OCI-LY3 (cell line): ENCODE results near the gene NR6A1.

Experiments used
- H2AFZ ChIP-seq: fragments of 200-600, 300-600 bp; shearing (Covaris generic); 2 replicates; pipeline ENCODE4 v1.6.0; 2014; ENCODE audit warnings: antibody characterized with exemption, low read depth, low read length
- H3K27ac ChIP-seq: fragments of 200-600, 300-600 bp; sonication (generic); 2 replicates; pipeline ENCODE4 v1.5.1; 2014; ENCODE audit warnings: mild to moderate bottlenecking, low read length, moderate library complexity, mixed read lengths
- H3K27me3 ChIP-seq: fragments of 200-600, 300-600 bp; sonication (generic); 2 replicates; pipeline ENCODE4 v1.6.1; 2014; ENCODE audit warnings: low read depth, low read length, mixed read lengths
- H3K36me3 ChIP-seq: fragments of 200-600, 300-600 bp; sonication (generic); replicated peaks from 2 replicates; pipeline ENCODE3; 2014; ENCODE audit warnings: low read depth, low read length, mixed read lengths
- H3K4me1 ChIP-seq: fragments of 300-600, 200-600 bp; sonication (generic); 2 replicates; pipeline ENCODE4 v1.6.1; 2014; ENCODE audit warnings: low read length, mixed read lengths
- H3K4me2 ChIP-seq: fragments of 200-600, 300-600 bp; sonication (generic); 2 replicates; pipeline ENCODE4 v1.6.1; 2014; ENCODE audit warnings: low read length, mixed read lengths
- H3K4me3 ChIP-seq: fragments of 300-600, 200-600 bp; sonication (generic); 2 replicates; pipeline ENCODE4 v1.5.1; 2014; ENCODE audit warnings: antibody characterized with exemption, mild to moderate bottlenecking, low read length, moderate library complexity
- H3K79me2 ChIP-seq: fragments of 300-600, 200-600 bp; shearing (Covaris generic); 2 replicates; pipeline ENCODE4 v1.6.1; 2014; ENCODE audit warnings: mild to moderate bottlenecking, low read length, mixed read lengths
- H3K9ac ChIP-seq: fragments of 300-600, 200-600 bp; shearing (Covaris generic); 2 replicates; pipeline ENCODE4 v1.6.0; 2014; ENCODE audit warnings: mild to moderate bottlenecking, low read length, moderate library complexity
- H3K9me3 ChIP-seq: fragments of 200-600, 300-600 bp; shearing (Covaris generic); 2 replicates; pipeline ENCODE4 v1.6.1; 2014; ENCODE audit warnings: low read length, mixed read lengths; ENCODE audit not compliant: insufficient read depth
- H4K20me1 ChIP-seq: fragments of 200-600, 300-600 bp; sonication (generic); 2 replicates; pipeline ENCODE4 v1.6.1; 2016; ENCODE audit warnings: low read length, mixed read lengths; ENCODE audit not compliant: insufficient read depth
- EZH2phosphoT487 ChIP-seq: fragments of 200-600 bp; shearing (Covaris generic); IDR thresholded peaks from 2 replicates; pipeline ENCODE4 v1.6.1; 2018; ENCODE audit warnings: antibody characterized with exemption, mixed run types, low read depth
- TF ChIP-seq, protein P1 (sequence below): fragments of 200-600, 300-600 bp; sonication (generic); IDR thresholded peaks from 2 replicates; pipeline ENCODE4 v1.5.1; 2014; ENCODE audit warnings: antibody characterized with exemption, low read length, low read depth

NR6A1 gene

DNA sequence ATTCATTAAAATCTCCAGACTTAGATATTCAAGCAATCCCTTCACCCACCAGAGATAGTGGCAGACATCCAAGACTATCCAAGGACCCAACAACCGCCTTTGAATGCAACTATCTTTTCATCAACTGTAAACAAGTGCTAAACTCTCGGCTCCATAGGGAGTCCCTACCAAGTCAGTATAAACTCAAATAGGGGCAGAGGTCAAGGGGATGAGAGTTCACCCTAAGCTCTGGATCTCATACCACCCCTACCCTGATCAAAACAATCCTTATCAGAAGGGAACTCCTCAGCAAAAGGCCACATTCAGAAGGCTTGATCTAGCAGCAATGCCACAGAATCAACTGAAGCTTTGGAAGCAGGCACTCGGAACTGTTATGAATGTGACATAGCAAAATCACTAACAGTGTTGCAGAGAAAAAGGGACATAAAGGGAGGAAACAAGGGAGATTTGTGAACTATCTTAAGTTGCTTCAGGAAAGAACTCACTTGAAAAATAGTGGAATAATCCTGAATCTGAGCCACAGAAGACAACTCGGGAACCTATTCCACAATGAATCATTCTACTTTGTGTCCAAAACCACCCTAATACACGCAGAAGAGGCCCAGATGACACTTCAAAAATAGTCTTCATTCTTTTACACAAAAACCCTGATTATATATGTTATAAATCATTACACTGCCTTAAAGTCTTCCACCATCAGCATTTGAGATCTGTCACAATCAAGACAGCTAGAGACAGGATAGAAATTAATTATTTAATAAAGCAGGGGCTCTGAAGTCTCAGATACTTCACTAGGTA lies 49.8 kb downstream of the NR6A1 start:
- Histone ChIP-seq H3K4me3 (no peak overlapping the region), H3K9me3 (no peaks in the 10 kb centered on the region), H2AFZ (no peak overlapping the region), H3K4me1 (no peaks in the 10 kb centered on the region), H4K20me1 (peaks cover 19% of the 10 kb centered on the region), H3K4me2 (no peak overlapping the region), H3K36me3 (peaks cover 4% of the 10 kb centered on the region), H3K9ac (no peak overlapping the region), H3K27me3 (no peaks in the 10 kb centered on the region), H3K79me2 (no peaks in the 10 kb centered on the region), H3K27ac (no peak overlapping the region)
- no peak for TF ChIP-seq EZH2phosphoT487

DNA sequence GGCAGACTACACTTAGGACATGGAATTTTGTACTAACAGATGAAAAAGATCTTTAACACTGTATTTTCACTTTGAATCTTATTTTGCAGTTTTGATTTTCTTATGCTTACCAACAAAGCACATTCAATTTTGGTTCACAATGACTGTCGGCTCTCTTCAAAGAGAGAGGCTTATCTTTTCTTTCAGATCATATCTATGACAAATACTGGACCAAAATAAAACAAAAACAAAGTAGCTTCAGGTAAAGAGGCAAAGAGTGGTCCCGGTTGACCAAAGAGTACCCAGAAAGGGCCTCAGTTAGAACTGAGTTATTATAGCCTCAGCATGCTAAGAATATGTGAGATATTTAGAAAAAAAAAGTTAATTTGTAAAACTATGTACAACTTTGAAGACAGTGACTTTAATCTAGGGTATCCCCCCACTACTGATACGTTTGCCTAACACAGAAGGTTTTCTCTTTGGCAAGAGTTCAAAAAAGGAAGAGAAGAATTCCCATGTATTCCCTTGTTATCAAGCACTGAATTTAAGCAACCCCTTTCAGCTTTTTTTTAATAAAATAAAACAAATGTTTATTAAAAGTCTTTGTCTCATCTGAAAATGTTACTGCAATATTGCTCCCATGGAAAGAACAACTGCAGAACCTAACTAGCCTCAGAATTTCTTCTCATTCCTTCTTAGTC lies 50.5 kb downstream of the NR6A1 start:
- H3K4me2 ChIP-seq = no peak overlapping the region
- H3K4me1 ChIP-seq = no peaks in the 10 kb centered on the region
- H3K27ac ChIP-seq = no peak overlapping the region
- peaks cover 19% of the 10 kb centered on the region for H4K20me1 ChIP-seq
- H3K27me3 ChIP-seq = no peaks in the 10 kb centered on the region
- no peak overlapping the region for H3K4me3 ChIP-seq
- peaks cover 4% of the 10 kb centered on the region for H3K36me3 ChIP-seq
- no peaks in the 10 kb centered on the region for H3K9me3 ChIP-seq
- H3K79me2 ChIP-seq = no peaks in the 10 kb centered on the region
- no peak overlapping the region for H2AFZ ChIP-seq
- no peak overlapping the region for H3K9ac ChIP-seq
- TF ChIP-seq EZH2phosphoT487 = no peak
- TF ChIP-seq, protein P1, sequence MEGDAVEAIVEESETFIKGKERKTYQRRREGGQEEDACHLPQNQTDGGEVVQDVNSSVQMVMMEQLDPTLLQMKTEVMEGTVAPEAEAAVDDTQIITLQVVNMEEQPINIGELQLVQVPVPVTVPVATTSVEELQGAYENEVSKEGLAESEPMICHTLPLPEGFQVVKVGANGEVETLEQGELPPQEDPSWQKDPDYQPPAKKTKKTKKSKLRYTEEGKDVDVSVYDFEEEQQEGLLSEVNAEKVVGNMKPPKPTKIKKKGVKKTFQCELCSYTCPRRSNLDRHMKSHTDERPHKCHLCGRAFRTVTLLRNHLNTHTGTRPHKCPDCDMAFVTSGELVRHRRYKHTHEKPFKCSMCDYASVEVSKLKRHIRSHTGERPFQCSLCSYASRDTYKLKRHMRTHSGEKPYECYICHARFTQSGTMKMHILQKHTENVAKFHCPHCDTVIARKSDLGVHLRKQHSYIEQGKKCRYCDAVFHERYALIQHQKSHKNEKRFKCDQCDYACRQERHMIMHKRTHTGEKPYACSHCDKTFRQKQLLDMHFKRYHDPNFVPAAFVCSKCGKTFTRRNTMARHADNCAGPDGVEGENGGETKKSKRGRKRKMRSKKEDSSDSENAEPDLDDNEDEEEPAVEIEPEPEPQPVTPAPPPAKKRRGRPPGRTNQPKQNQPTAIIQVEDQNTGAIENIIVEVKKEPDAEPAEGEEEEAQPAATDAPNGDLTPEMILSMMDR = no peak

DNA sequence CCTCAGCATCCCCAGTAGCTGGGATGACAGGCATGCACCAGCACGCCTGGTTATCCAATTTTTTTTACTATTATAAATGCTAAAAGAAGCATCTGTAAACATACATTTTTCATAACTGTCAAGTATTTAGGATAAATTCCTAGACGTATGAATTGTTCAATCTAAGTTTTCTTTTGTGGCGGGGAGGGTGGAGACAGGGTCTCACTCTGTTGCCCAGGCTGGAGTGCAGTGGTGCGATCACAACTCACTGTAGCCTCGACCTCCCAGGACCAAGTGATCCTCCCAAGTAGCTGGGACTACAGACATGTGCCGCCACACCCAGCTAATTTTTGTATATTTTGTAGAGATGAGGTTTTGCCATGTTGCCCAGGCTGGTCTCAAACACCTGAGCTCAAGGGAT lies 52.2 kb downstream of the NR6A1 start:
- peaks cover 19% of the 10 kb centered on the region for H4K20me1 ChIP-seq
- no peak overlapping the region for H2AFZ ChIP-seq
- no peak overlapping the region for H3K4me3 ChIP-seq
- H3K36me3 ChIP-seq = no peaks in the 10 kb centered on the region
- no peaks in the 10 kb centered on the region for H3K27me3 ChIP-seq
- no peaks in the 10 kb centered on the region for H3K79me2 ChIP-seq
- H3K9ac ChIP-seq = no peak overlapping the region
- no peaks in the 10 kb centered on the region for H3K4me1 ChIP-seq
- no peaks in the 10 kb centered on the region for H3K9me3 ChIP-seq
- H3K4me2 ChIP-seq = no peak overlapping the region
- no peak for TF ChIP-seq EZH2phosphoT487
- TF ChIP-seq, protein P1 = no peak
- no peak overlapping the region for H3K27ac ChIP-seq

DNA sequence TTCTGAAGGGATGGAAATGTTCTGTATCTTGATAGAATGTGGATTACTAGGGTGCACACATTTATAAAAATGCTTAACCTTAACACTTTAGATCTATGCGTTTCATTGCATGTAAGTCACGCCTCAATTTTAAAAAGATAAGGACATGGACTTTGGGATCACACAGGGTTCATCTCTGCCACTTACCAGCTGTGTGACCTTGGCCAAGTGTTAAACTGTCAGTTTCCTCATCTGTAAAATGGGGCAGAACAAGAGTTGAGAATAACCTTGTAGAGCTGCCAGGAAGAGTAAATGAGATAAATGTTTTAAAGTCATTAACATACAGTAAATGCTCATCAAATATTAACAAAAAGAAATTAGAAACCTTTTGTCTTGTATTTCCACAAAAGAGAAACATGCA lies 53.5 kb downstream of the NR6A1 start:
- no peak for TF ChIP-seq EZH2phosphoT487
- TF ChIP-seq, protein P1 = no peak
- H3K36me3 ChIP-seq = no peaks in the 10 kb centered on the region
- no peaks in the 10 kb centered on the region for H3K4me1 ChIP-seq
- H3K79me2 ChIP-seq = no peaks in the 10 kb centered on the region
- H3K9ac ChIP-seq = no peak overlapping the region
- no peak overlapping the region for H3K27ac ChIP-seq
- no peak overlapping the region for H2AFZ ChIP-seq
- no peaks in the 10 kb centered on the region for H3K9me3 ChIP-seq
- H3K4me2 ChIP-seq = no peak overlapping the region
- no peaks in the 10 kb centered on the region for H3K27me3 ChIP-seq
- no peak overlapping the region for H3K4me3 ChIP-seq
- peaks cover 19% of the 10 kb centered on the region for H4K20me1 ChIP-seq
